ENCODE measurements around the gene CKS1B.

- TF ChIP-seq EZH2 (IDR thresholded peaks at IDR 0.05), result no peak
- TF ChIP-seq FOXP2 (optimal IDR thresholded peaks at IDR 0.05; ENCODE audit: control extremely low read depth, extremely low read length, insufficient read depth), result no peak
- peak; percentile 92 for TF ChIP-seq POLR2AphosphoS5 (IDR thresholded peaks at IDR 0.05; ENCODE audit: borderline replicate concordance, low read depth, low read length)
These were observed 13.0 kb upstream of the CKS1B start, which contains the start of gene PYGO2 for GRCh38 chr1:154961207-154962155.
